ENCODE measurements around the gene FAM118A. TPM values are rescaled to one million over a fixed set of nuclear protein-coding genes. Genes with fewer than 3 reads are reported as not detected.

Gene FAM118A
- total RNA-seq (2021; fragmentation: NEBNext Ultra II Directional; extraction: Animal tissue kit (Norgen Biotek cat#: 25700)) (18.6 and 21.1 TPM in 2 replicates), polyA plus RNA-seq (2011; rRNA removed) (8.5 and 13.9 TPM in 2 replicates), polyA minus RNA-seq (2011; rRNA and poly(A)+ RNA removed) (13.2 and 19.9 TPM in 2 replicates)
- 17.4 TPM for polyA plus RNA-seq (2011; cell fraction: cytosol; rRNA removed)
- polyA plus RNA-seq (2011; cell fraction: nucleus; rRNA removed): 24.8 TPM
- 16.7 to 22.0 TPM (median 17.2 TPM) in 4 replicates for polyA plus RNA-seq (2012, experiment 1 of 2)
- polyA plus RNA-seq (2012, experiment 2 of 2): 3.2 TPM
- 11.9 TPM for polyA plus RNA-seq (2013, experiment 1 of 2)
- 10.8 TPM for polyA plus RNA-seq (2013, experiment 2 of 2)
- 13.9 TPM for polyA minus RNA-seq (2011; cell fraction: cytosol; rRNA and poly(A)+ RNA removed)
- polyA minus RNA-seq (2011; cell fraction: nucleus; rRNA and poly(A)+ RNA removed): 16.4 TPM
- long read RNA-seq, experiment 1, partial matches to known transcripts: 1 of 4 reads
- long read RNA-seq, experiment 1, other reads (novel, unspliced or antisense): 3 of 4 reads
- long read RNA-seq, experiment 2, partial matches to known transcripts: 0 of 4 reads
- long read RNA-seq, experiment 2, other reads (novel, unspliced or antisense): 3 of 4 reads

- Histone ChIP-seq H3K4ac (replicated peaks; ENCODE audit: insufficient read length, low read depth, low read length) (peak within 1 kb of the TSS; percentile 42), H3K4me1 (replicated peaks in 1 of 4; ENCODE audit: control insufficient read depth in 3 of 4, insufficient read depth in 4 of 4, low read length in 3 of 4) (peaks cover 0 to 10% (median 7%) of the 10 kb centered on the region in 4 experiments; a peak in 5 of 7 replicates), H3K4me3 (ENCODE audit: extremely low read depth in 1 of 4, insufficient read depth in 2 of 4, low read depth in 3 of 4, low read length in 4 of 4) (peak within 1 kb of the TSS; percentile 63 to 88 (median 68)), H2AK5ac (ENCODE audit: low read depth, low read length) (no peak within 1 kb of the TSS), H3K27ac (ENCODE audit: low read depth, low read length) (peak within 1 kb of the TSS; percentile 54; the same call in 1 of the 2 replicates), H4K20me1 (replicated peaks in 1 of 2; ENCODE audit: control insufficient read depth in 1 of 2, insufficient read depth in 2 of 2, low read length in 2 of 2) (peaks cover 0 to 10% of the 10 kb centered on the region in 2 experiments), H2BK120ac (replicated peaks; ENCODE audit: low read depth, low read length) (peak within 1 kb of the TSS; percentile 58), H2BK15ac (ENCODE audit: low read length) (0 out of 2 replicates have a peak within 1 kb of the TSS, but pooled peaks have one; percentile 46), H3K79me2 (ENCODE audit: control insufficient read depth in 1 of 2, insufficient read depth in 2 of 2, low read length in 2 of 2) (peaks cover 0 to 23% of the 10 kb centered on the region in 2 experiments; a peak in 1 of 4 replicates), H4K8ac (ENCODE audit: extremely low read depth, insufficient read depth, low read length) (peak within 1 kb of the TSS; percentile 58), H4K91ac (replicated peaks; ENCODE audit: insufficient read length, low read length) (peak within 1 kb of the TSS; percentile 75), H4K5ac (ENCODE audit: insufficient read length, low read depth, low read length) (peak within 1 kb of the TSS; percentile 87), H3K27me3 (replicated peaks in 1 of 4; ENCODE audit: control insufficient read depth in 3 of 4, extremely low read depth in 1 of 4, insufficient read depth in 3 of 4, low read length in 3 of 4) (peaks cover 0 to 4% (median 0%) of the 10 kb centered on the region in 4 experiments; a peak in 2 of 7 replicates), H3K23me2 (ENCODE audit: low read depth, low read length) (peaks cover 3% of the 10 kb centered on the region; the same call in 1 of the 2 replicates), H3K36me3 (ENCODE audit: control insufficient read depth in 2 of 4, insufficient read depth in 4 of 4, low read length in 3 of 4) (no peaks in the 10 kb centered on the region), H3K9ac (replicated peaks in 1 of 4; ENCODE audit: extremely low read depth in 1 of 4, low read depth in 3 of 4, low read length in 3 of 4) (peak within 1 kb of the TSS; percentile 9 to 82 (median 52); a peak in 6 of 7 replicates), H2BK5ac (ENCODE audit: low read depth, low read length) (peak within 1 kb of the TSS; percentile 88; the same call in 1 of the 2 replicates), H3K4me2 (ENCODE audit: insufficient read depth in 1 of 2, low read depth in 2 of 2, low read length in 2 of 2) (peak within 1 kb of the TSS; percentile 72 to 93), H3K79me1 (ENCODE audit: low read depth, low read length) (peaks cover 4% of the 10 kb centered on the region; the same call in 1 of the 2 replicates), H2AFZ (ENCODE audit: low read length) (peak within 1 kb of the TSS; percentile 93), H3K9me3 (ENCODE audit: insufficient read depth in 2 of 2, low read depth in 1 of 2, low read length in 1 of 2) (no peaks in the 10 kb centered on the region), H2BK12ac (ENCODE audit: low read depth, low read length) (peak within 1 kb of the TSS; percentile 81), H3K18ac (ENCODE audit: extremely low read depth, low read length) (peak within 1 kb of the TSS; percentile 62), H3K14ac (ENCODE audit: insufficient read length) (no peak within 1 kb of the TSS), H3K56ac (replicated peaks; ENCODE audit: insufficient read length, low read depth, low read length) (peak within 1 kb of the TSS; percentile 60), H2BK20ac (ENCODE audit: low read length) (peak within 1 kb of the TSS; percentile 86; the same call in 1 of the 2 replicates), H3K23ac (ENCODE audit: insufficient read length) (no peak within 1 kb of the TSS)
- CTCF ChIA-PET (ENCODE audit: partially characterized antibody): interaction anchor here (0.9 to 3.3 kb wide), 2 partner anchors 11 to 13 kb away, joined by 4 to 14 read pairs; no protein-coding TSS in a partner anchor
- FAIRE-seq: no peak
- WGBS, 2 experiments (ENCODE audit: extremely low coverage in 1 of 2, insufficient coverage in 1 of 2, insufficient read length in 1 of 2, insufficient replicate concordance in 2 of 2, low coverage in 1 of 2, low lambda C conversion rate in 2 of 2, missing lambda C conversion rate in 1 of 2): 1% methylated on average over 24 of the region's 95 CpGs; no CpG with 5 or more reads in 1 of the 2 experiments
- POLR2A ChIA-PET (ENCODE audit: partially characterized antibody): interaction anchor here (1.1 to 2.5 kb wide), 6 partner anchors 8 to 195 kb away, joined by 3 to 13 read pairs (median 4); no protein-coding TSS in a partner anchor
- peak; percentile 83 to 100 for DNase-seq (ENCODE audit: low read depth in 1 of 2, low spot score in 2 of 2)
- TF ChIP-seq PHF8 (conservative IDR thresholded peaks at IDR 0.05; ENCODE audit: low read depth, low read length): peak; percentile 85
- no peak for TF ChIP-seq SAP30 (IDR thresholded peaks at IDR 0.05; ENCODE audit: insufficient read depth, insufficient replicate concordance, low read length)
- peak; percentile 58 for TF ChIP-seq KDM4A (IDR thresholded peaks at IDR 0.05; ENCODE audit: low read depth, low read length, severe bottlenecking)
- no peak for TF ChIP-seq CHD1 (IDR thresholded peaks at IDR 0.05; ENCODE audit: low read depth, low read length)
- TF ChIP-seq TAF1 (IDR thresholded peaks at IDR 0.05; ENCODE audit: low read depth, low read length): peak; percentile 78
- no peak for TF ChIP-seq CHD2 (IDR thresholded peaks at IDR 0.05; ENCODE audit: low read length)
- TF ChIP-seq GABPA (IDR thresholded peaks at IDR 0.05; ENCODE audit: borderline replicate concordance, insufficient read depth, low read length): peak; percentile 80; the same call in 1 of the 2 replicates
- peak; percentile 44; the same call in 1 of the 2 replicates for TF ChIP-seq SP1 (IDR thresholded peaks at IDR 0.05; ENCODE audit: low read depth, low read length)
These were observed at the start of gene FAM118A for GRCh38 chr22:45309422-45310227. FAM118A (plus strand) TSS chr22:45309934; CDS start chr22:45322380, 12,446 bp downstream.
